IMR-90 (cell line): ENCODE data around the gene HSD17B14.

Experiments used
- BHLHE40 ChIP-seq: fragments of 150-350 bp; IDR thresholded peaks from 2 replicates; pipeline ENCODE4 v1.6.1; 2016; ENCODE audit warnings: mild to moderate bottlenecking, low read depth, low read length
- CEBPB ChIP-seq: IDR thresholded peaks from 2 replicates; pipeline ENCODE4 v1.6.1; 2012; ENCODE audit warnings: low read depth, low read length, improper control_type of control experiment
- CHD1 ChIP-seq: IDR thresholded peaks from 2 replicates; pipeline ENCODE4 v1.6.1; 2012; ENCODE audit warnings: low read depth, low read length, improper control_type of control experiment
- FOS ChIP-seq: fragments of 150-350 bp; IDR thresholded peaks from 2 replicates; pipeline ENCODE4 v1.6.1; 2016; ENCODE audit warnings: low read depth, low read length
- MAFK ChIP-seq: IDR thresholded peaks from 2 replicates; pipeline ENCODE4 v1.6.1; 2012; ENCODE audit warnings: low read depth, low read length, improper control_type of control experiment
- MXI1 ChIP-seq: IDR thresholded peaks from 2 replicates; pipeline ENCODE4 v1.6.1; 2012; ENCODE audit warnings: low read depth, mild to moderate bottlenecking, low read length, moderate library complexity, borderline replicate concordance
- POLR2A ChIP-seq: IDR thresholded peaks from 2 replicates; pipeline ENCODE4 v1.6.1; 2012; ENCODE audit warnings: mild to moderate bottlenecking, low read depth, low read length
- RAD21 ChIP-seq: IDR thresholded peaks from 2 replicates; pipeline ENCODE4 v1.6.1; 2012; ENCODE audit warnings: low read length, improper control_type of control experiment
- SMC3 ChIP-seq: fragments of 150-350 bp; IDR thresholded peaks from 2 replicates; pipeline ENCODE4 v1.6.1; 2016; ENCODE audit warnings: low read depth, mild to moderate bottlenecking, antibody characterized with exemption, low read length, moderate library complexity
- TF ChIP-seq, protein P1 (sequence below): conservative IDR thresholded peaks from 2 replicates; pipeline ENCODE4 v1.5.1; 2012; ENCODE audit warnings: mild to moderate bottlenecking, low read depth, low read length, improper control_type of control experiment
- TF ChIP-seq, protein P2 (sequence below): fragments of 150-350 bp; IDR thresholded peaks from 2 replicates; pipeline ENCODE4 v1.6.1; 2017; ENCODE audit warnings: mild to moderate bottlenecking, antibody characterized with exemption, low read length, low read depth
- TF ChIP-seq, protein P3 (sequence below): fragments of 150-350 bp; IDR thresholded peaks from 2 replicates; pipeline ENCODE4 v1.6.1; 2016; ENCODE audit warnings: low read depth, mild to moderate bottlenecking, low read length, moderate library complexity, borderline replicate concordance

DNA sequence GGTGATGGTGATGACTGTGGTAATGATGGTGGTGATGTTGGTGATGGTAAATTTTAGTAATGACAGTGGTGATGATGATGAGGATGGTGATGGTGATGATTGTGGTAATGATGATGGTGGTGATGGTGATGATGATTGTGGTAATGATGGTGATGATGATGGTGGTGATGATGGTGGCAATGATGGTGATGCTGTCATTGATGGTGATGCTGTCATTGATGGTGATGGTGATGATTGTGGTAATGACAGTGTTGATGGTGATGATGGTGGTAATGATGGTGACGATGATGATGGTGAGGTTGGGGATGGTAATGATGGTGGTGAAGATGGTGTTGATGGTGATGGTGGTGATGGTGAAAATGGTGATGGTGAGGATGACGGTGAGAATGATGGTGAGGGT lies 13.8 kb downstream of the HSD17B14 start:
- TF ChIP-seq, protein P1, sequence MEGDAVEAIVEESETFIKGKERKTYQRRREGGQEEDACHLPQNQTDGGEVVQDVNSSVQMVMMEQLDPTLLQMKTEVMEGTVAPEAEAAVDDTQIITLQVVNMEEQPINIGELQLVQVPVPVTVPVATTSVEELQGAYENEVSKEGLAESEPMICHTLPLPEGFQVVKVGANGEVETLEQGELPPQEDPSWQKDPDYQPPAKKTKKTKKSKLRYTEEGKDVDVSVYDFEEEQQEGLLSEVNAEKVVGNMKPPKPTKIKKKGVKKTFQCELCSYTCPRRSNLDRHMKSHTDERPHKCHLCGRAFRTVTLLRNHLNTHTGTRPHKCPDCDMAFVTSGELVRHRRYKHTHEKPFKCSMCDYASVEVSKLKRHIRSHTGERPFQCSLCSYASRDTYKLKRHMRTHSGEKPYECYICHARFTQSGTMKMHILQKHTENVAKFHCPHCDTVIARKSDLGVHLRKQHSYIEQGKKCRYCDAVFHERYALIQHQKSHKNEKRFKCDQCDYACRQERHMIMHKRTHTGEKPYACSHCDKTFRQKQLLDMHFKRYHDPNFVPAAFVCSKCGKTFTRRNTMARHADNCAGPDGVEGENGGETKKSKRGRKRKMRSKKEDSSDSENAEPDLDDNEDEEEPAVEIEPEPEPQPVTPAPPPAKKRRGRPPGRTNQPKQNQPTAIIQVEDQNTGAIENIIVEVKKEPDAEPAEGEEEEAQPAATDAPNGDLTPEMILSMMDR, result no peak
- TF ChIP-seq SMC3, result no peak
- TF ChIP-seq, protein P2, sequence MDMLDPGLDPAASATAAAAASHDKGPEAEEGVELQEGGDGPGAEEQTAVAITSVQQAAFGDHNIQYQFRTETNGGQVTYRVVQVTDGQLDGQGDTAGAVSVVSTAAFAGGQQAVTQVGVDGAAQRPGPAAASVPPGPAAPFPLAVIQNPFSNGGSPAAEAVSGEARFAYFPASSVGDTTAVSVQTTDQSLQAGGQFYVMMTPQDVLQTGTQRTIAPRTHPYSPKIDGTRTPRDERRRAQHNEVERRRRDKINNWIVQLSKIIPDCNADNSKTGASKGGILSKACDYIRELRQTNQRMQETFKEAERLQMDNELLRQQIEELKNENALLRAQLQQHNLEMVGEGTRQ, result no peak
- no peak for TF ChIP-seq FOS
- no peak for TF ChIP-seq POLR2A
- TF ChIP-seq, protein P3, sequence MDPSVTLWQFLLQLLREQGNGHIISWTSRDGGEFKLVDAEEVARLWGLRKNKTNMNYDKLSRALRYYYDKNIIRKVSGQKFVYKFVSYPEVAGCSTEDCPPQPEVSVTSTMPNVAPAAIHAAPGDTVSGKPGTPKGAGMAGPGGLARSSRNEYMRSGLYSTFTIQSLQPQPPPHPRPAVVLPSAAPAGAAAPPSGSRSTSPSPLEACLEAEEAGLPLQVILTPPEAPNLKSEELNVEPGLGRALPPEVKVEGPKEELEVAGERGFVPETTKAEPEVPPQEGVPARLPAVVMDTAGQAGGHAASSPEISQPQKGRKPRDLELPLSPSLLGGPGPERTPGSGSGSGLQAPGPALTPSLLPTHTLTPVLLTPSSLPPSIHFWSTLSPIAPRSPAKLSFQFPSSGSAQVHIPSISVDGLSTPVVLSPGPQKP, result no peak
- TF ChIP-seq BHLHE40, result no peak
- TF ChIP-seq MAFK, result no peak
- TF ChIP-seq CHD1, result no peak
- no peak for TF ChIP-seq RAD21
- no peak for TF ChIP-seq MXI1
- TF ChIP-seq CEBPB, result no peak
